Upper lobe of right lung (tissue), 1 donor: ENCODE measurements around the gene MEGF8. TPM values are rescaled to one million over a fixed set of nuclear protein-coding genes. Genes with fewer than 3 reads are reported as not detected.

ENCODE experiments used
- ATAC-seq: fragments of 200-7000 bp; cut with Tn5 transposase; one replicate; pipeline ENCODE4 v1.9.1; 2020; ENCODE audit warnings: mild to moderate bottlenecking, moderate library complexity
- DNase-seq: peaks from one replicate; pipeline ENCODE4 v3.0.0-alpha.2; 2020
- H3K27ac ChIP-seq: fragments of 200-600 bp; one replicate; pipeline ENCODE4 v1.8.0; 2022
- H3K27me3 ChIP-seq: fragments of 200-600 bp; one replicate; pipeline ENCODE4 v1.8.0; 2022; ENCODE audit warnings: mild to moderate bottlenecking
- H3K36me3 ChIP-seq: fragments of 200-600 bp; one replicate; pipeline ENCODE4 v1.8.0; 2022
- H3K4me1 ChIP-seq: fragments of 200-600 bp; one replicate; pipeline ENCODE4 v1.8.0; 2022
- H3K4me3 ChIP-seq: fragments of 200-600 bp; one replicate; pipeline ENCODE4 v1.8.0; 2022; ENCODE audit warnings: mild to moderate bottlenecking
- H3K9me3 ChIP-seq: fragments of 200-600 bp; one replicate; pipeline ENCODE4 v1.8.0; 2022
- CTCF ChIP-seq: fragments of 200-600 bp; IDR thresholded peaks from one replicate; pipeline ENCODE4 v1.8.0; 2022; ENCODE audit warnings: antibody characterized with exemption
- intact Hi-C: fragments of 100-400 bp; cut with DNase I; formaldehyde crosslinking; loops from one replicate; pipeline ENCODE4 v1.11.0; 2022
- total RNA-seq: library from RNA; stranded (reverse); fragmentation: NEBNext Ultra II Directional; extraction: Animal tissue kit (Norgen Biotek cat#: 25700); gene quantifications from one replicate; pipeline ENCODE4 v1.2.1, GENCODE V29; 2021
- donor health status: DM: no; HTN: yes; CAD: no; lungs with severe emphysema.

The MEGF8 gene
- total RNA-seq, 1 donor from 2014 or later, result 18.4 TPM

GRCh38 chr19:42281827-42282762, 43.3 kb upstream of the MEGF8 start:
- no peak for DNase-seq
- no peaks in the 10 kb centered on the region for H3K27me3 ChIP-seq
- intact Hi-C loops, result no loop called here
- no peaks in the 10 kb centered on the region for H3K9me3 ChIP-seq
- peaks cover 4% of the 10 kb centered on the region for H3K36me3 ChIP-seq
- peak overlapping the region; percentile 83 for H3K4me3 ChIP-seq
- TF ChIP-seq CTCF, result no peak
- peak overlapping the region; percentile 80 for H3K27ac ChIP-seq
- peaks cover 67% of the 10 kb centered on the region for H3K4me1 ChIP-seq
- ATAC-seq, result no peak

- H3K27me3 ChIP-seq, result no peaks in the 10 kb centered on the region
- DNase-seq (no peak), ATAC-seq (no peak)
- H3K36me3 ChIP-seq, result peaks cover 11% of the 10 kb centered on the region
- peak overlapping the region; percentile 80 for H3K27ac ChIP-seq
- no peak for TF ChIP-seq CTCF
- no peaks in the 10 kb centered on the region for H3K9me3 ChIP-seq
- peaks cover 60% of the 10 kb centered on the region for H3K4me1 ChIP-seq
- H3K4me3 ChIP-seq, result peak overlapping the region; percentile 52
- intact Hi-C loops, result no loop called here
Measured at GRCh38 chr19:42282819-42283187, 42.6 kb upstream of the MEGF8 start.

GRCh38 chr19:42283188-42284065, 42.0 kb upstream of the MEGF8 start:
- peak overlapping the region; percentile 52 for H3K4me3 ChIP-seq
- peak; percentile 83 for ATAC-seq

GRCh38 chr19:42284066-42284501, 41.4 kb upstream of the MEGF8 start:
- H3K4me1 ChIP-seq, result peaks cover 47% of the 10 kb centered on the region
- peaks cover 23% of the 10 kb centered on the region for H3K36me3 ChIP-seq
- DNase-seq, result peak; percentile 94
- H3K27ac ChIP-seq, result peak overlapping the region; percentile 66
- intact Hi-C loops, result no loop called here
- no peaks in the 10 kb centered on the region for H3K9me3 ChIP-seq
- H3K4me3 ChIP-seq, result peak overlapping the region; percentile 26
- no peaks in the 10 kb centered on the region for H3K27me3 ChIP-seq
- peak; percentile 75 for ATAC-seq
- TF ChIP-seq CTCF, result no peak

More at GRCh38 chr19:42283188-42284065, 42.0 kb upstream of the MEGF8 start:
- no peak for TF ChIP-seq CTCF
- H3K27ac ChIP-seq, result peak overlapping the region; percentile 80
- H3K27me3 ChIP-seq, result no peaks in the 10 kb centered on the region
- H3K36me3 ChIP-seq, result peaks cover 17% of the 10 kb centered on the region
- peaks cover 54% of the 10 kb centered on the region for H3K4me1 ChIP-seq
- H3K9me3 ChIP-seq, result no peaks in the 10 kb centered on the region
- intact Hi-C loops, result no loop called here
- DNase-seq, result peak; percentile 98

GRCh38 chr19:42284591-42285341, 40.7 kb upstream of the MEGF8 start:
- Histone ChIP-seq H3K36me3 (peaks cover 30% of the 10 kb centered on the region), H3K9me3 (no peaks in the 10 kb centered on the region), H3K4me1 (peaks cover 42% of the 10 kb centered on the region), H3K27me3 (no peaks in the 10 kb centered on the region), H3K27ac (peak overlapping the region; percentile 42), H3K4me3 (peak overlapping the region; percentile 61)
- no peak for TF ChIP-seq CTCF
- intact Hi-C loops, result no loop called here
- ATAC-seq, result no peak
- no peak for DNase-seq
